GM18519 (cell line): ENCODE results near the gene ASB5.
A peak's percentile ranks its signal among the peaks of the same experiment; 100 is the strongest.
"Not testable (repeated sequence)": the region's sequence is repeated elsewhere in the genome, so short reads cannot be mapped to it uniquely, and the experiment has no call there.

ENCODE experiments used
- ATAC-seq: cut with Tn5 transposase; IDR thresholded peaks from one replicate; pipeline ENCODE4 v1.9.1; 2021; ENCODE audit warnings: mild to moderate bottlenecking, moderate library complexity; ENCODE audit not compliant: unreplicated experiment, low FRiP score

The ASB5 gene, protein sequence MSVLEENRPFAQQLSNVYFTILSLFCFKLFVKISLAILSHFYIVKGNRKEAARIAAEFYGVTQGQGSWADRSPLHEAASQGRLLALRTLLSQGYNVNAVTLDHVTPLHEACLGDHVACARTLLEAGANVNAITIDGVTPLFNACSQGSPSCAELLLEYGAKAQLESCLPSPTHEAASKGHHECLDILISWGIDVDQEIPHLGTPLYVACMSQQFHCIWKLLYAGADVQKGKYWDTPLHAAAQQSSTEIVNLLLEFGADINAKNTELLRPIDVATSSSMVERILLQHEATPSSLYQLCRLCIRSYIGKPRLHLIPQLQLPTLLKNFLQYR

DNA sequence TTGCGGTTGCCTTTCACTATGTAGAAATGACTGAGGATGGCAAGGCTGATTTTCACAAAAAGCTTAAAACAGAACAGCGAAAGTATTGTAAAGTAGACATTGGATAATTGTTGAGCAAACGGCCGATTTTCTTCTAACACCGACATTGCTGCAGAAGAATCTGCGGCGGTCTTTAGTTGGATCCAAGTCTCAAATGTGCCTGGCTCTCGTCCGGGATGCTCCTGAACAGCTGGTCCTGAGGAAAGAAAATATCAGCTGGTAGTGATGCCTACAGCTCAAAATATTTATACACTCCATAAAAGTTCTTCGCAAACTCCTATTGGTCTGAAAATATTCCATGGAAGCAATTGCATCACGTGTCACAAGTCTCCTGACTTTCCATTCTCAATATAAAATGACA, at the start of gene ASB5:
Gene ASB5, minus strand, starts transcription at position 260 of the 400 bp plus-strand sequence. Its CDS starts 114 bp downstream, at position 146.
- ATAC-seq = no peak

DNA sequence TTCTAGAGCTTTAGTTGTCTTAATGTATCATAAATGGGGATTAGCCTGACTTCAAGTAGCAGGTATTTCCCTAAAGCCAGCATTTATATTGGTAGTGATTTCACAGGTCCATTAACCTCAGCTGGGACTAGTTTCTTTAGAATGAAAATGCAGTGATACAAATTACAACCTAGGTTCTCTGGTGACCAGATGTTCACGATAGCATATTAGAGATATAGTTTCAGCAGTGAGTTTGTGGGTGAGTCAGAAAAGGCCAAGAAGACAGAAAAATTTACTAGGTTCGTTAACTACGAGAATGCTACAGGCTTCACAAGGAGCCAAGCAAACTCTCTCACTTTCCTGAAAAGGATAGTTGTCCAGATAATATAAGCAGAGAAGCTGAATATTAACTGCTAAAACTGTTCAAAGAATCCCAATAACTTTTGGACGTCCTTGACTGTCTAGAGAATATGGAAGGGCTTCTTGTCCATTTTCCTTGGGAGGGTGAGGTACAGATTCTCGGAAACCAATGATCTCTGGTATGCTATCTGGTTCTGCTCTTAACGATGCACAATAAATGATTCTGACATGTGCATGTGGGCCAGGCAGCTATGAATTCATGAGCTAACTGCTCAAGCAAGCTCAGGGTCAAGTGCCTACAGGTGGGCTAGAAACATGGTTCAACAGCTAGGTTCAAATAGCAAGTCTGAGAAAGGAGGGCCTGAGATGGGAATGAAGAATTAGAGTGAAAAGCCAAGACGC, 44.7 kb upstream of the ASB5 start:
- ATAC-seq = no peak

DNA sequence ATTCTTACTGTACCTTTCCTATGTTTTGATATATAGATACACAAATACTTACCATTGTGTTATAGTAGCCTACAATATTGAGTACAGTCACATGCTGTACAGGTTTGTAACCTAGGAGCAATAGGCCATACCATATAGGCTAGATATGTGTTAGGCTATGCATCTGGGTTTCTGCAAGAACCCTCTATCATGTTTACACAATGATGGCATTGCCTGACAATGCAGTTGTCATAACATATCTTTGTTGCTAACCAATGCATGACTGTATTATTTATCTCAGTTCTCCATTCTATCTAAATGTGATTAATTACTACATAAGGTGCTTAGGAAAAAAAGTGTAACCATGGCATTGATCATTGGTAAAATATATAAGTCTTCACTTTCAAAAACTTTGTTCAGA, 40.8 kb upstream of the ASB5 start:
- no peak for ATAC-seq

DNA sequence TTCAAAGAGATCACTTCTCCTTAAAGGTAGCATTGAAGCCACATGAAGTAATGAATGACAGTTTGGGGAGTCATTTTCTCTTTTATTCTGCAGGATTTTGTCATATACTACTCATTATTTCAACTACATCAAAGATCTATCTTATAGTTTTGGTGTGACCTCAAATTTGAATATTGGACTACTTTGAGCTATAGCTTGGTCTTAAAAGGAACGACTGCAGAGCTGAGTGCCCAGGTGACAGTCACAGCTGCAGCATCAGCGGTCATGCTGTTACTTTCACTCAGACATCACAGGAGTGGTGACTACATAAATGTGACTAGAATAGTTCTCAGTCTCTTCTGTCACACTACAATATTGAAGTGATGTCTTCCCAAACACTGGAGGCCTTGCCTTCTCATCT, 40.0 kb upstream of the ASB5 start:
- ATAC-seq = peak; percentile 94

DNA sequence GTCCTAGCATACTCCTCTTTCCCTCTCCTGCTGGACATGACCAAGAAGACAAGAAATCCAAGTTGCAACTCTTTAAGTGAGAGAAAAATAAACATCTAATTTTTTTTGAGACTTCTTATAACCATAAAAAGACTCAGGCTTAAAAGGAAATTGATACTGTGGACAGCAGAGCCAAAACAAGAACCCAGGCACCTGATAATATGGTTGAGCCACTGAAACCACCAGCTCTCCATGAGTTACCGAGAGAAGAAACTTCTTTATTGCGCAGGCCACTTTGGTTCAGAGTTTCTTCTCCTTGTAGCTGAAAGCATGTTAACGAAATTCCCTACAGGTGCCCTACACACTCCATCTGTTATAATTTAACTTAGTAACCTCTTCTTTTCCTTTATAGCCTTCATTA, 39.4 kb upstream of the ASB5 start:
- peak; percentile 33 for ATAC-seq

DNA sequence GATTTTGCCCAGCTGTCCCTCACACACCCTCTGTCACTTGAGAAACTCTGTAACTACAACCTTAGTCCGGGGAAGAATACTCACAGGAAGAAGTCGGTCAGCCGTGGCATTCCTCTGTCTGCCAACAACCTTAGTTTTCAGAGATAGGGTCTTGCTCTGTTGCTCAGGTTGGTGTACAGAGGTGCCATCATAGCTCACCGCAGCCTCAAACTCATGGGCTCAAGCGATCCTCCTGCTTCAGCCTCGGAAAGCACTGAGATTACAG, 38.6 kb upstream of the ASB5 start:
- no peak for ATAC-seq

DNA sequence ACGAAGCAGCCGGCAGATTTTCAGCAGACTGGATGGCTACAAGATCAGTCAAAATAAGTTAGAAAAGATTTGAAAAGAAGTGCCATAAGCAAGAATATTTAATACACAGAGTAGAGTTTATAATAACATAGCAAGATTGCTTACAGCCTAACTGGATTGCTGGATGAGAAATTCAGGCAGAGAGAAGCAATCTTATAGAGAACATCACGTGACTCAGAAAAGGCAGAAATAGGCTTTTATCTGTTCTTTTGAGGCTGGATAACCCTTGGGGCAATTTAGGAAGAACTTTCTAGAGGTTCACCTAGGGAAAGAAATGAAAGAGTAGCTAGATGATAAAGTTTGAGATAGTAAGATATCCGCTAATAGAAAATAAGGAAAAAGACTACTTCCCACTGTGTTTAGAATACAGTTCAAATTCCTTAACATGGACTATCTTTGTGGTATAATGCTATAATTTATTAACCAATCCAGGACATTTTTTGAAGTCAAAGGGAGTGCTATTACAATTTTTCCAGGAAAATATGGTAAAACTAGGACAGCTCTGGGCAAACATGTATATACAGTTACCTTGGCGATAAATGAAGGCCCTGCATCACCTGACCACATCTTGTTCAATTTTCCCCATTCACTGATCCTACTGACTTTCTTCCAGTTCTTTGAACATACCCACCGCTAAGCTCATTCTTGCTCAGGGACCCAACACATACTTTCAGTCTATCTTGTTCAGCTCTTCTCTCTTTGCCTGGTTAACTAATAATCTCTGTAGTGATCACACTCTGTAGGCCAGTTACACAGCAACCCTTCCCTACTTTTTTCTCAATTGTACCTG, 38.0 kb upstream of the ASB5 start:
- ATAC-seq = no peak

DNA sequence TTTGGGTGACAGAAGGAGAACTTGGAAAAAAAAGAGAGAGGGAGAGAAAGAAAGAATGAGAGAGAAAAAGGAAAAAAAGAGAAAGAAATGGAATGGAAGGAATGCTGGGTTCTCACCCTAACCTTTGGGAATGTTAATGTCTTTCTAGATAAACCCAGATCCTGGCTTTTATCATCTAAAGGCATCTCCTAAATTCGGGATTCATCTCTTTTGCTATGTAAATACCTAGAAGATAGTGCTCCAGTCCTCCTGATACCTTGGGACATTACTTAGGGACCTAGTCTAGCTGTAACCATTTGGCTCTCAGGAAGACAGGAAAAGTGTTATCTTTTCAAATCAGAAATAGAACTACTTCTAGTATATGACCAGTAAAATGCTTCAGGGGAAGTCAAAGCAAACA, 34.9 kb upstream of the ASB5 start:
- ATAC-seq = no peak

DNA sequence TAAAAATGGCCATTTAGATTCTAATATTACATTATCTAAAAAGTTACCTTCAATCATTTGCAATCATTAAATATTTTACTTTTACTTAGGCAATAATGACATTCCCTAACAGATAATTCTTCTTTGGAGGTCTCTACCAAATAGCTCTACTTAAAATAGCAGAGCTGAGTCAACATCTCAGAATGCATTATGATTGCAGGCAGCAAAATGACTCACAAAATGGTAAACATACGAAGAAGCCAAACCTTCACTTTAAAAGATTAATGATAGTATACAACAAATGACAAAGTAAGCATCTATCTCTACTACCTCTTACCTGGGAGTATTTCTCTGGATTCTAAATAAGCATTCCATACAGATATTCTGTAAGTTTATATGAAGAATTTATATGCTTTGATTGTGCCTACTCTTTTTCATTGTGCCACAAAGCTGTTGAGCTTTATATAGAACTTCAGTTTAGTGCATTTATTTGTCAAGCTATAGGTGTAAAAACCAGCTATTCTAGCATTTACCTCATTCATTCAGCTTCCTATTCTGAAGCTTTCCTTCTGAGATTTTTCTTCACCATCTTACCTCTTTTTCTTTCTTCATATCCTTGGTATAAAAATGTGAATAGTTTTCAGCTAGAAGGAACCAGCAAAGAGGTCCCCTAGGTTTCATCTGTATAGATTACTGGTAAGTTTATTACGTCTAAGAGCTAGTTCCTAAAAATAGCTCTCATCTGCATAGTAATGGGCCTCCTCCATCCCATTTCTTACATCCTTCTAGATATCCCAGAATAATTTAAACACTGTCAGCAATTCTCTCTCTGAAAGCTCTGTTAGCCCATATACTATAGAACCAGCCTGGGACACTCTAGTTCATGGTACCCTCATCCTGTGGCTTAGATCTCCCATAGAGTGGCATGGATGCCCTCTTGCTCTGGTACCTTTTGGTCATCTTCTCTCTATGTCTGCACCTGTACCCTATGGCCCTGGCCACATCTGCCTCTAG, 33.6 kb upstream of the ASB5 start:
- no peak for ATAC-seq

DNA sequence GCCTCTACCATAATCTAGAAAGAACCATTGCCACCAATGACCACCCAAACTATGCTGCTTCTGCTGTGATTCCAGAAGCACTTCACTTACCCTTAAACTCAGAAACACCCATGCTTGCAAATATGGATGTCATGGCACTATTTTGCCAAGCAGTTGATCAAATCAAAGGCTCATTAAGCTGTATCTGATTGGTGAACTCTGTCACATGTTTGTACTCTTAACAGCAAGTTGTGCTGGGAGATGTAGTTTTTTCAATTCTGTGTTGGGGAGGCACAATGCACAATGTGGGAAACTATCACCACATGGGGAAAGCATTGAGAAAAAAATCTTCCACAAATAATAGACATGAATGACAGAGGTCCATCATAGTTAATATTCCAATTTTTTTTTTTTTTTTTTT, 31.5 kb upstream of the ASB5 start:
- no peak for ATAC-seq

DNA sequence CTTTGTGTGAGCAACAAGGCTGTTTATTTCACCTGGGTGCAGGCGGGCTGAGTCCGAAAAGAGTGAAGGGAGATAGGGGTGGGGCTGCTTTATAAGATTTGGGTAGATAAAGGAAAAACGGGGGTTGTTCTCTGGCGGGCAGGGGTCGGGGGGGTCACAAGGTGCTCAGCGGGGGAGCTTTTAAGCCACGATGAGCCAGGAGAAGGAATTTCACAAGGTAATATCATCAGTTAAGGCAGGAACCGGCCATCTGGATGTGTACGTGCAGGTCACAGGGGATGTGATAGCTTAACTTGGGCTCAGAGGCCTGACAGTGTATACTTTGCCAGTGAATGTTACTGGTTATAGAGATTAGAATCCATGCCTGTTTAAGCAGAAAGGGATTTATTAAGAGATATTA, 31.0 kb upstream of the ASB5 start:
- ATAC-seq = no peak

DNA sequence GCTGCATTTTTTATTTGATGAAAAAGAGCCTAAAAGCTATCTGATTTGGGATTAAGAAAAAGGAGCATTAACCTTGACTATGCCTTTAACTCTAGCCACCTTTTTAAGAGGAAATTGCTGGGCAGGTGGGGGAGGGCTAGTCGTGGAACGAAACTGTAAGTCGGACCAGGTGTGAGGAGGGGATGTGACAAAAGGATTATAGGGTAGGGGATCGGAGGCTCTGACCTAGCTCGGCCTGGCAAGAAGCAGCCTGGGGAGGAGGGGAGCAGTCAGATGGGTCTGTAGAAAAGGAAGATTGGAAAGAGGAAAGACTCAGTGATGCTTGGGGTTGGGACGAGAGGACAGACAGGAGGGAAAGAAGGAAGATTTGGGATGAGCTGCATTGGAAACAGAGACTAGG, 29.6 kb upstream of the ASB5 start:
- no peak for ATAC-seq

DNA sequence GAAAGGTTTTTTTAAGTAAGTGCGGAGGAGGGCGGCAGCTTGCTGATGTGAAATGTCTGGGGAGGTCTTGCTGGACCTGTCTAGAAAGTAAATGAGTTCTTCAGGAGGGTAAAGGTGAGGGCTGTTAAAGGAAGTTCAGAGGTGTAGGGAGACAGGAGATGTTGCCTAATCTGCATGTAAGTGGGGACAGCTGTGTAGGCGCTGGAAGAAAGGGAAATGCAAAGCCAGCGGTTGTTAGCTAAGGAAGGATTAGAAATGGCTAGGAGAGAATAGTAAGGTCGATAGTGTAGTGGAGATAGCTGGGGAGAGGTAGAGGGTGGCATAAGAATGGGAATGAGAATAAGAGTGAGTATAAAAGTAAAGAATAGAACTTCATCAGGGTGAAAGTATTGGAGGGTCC, 26.9 kb upstream of the ASB5 start:
- ATAC-seq = not testable (repeated sequence)

DNA sequence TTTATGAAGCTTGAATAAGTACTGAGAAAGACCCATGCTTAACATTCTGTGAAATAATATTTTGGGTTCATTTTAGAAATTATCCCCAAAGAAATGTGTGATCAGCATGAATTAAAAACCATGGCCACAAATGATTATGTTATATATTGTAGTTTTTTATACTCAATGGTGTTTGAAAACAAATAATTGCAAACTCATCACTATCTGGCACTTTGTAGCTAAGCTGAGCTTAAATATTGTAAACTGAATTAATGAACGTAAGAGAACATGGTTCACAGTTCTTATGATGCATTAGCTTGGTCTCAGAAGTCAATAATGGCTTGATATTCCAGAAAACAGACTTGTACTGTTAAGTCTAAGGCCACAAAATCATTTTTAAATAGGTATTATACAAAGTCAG, 24.6 kb upstream of the ASB5 start:
- no peak for ATAC-seq

DNA sequence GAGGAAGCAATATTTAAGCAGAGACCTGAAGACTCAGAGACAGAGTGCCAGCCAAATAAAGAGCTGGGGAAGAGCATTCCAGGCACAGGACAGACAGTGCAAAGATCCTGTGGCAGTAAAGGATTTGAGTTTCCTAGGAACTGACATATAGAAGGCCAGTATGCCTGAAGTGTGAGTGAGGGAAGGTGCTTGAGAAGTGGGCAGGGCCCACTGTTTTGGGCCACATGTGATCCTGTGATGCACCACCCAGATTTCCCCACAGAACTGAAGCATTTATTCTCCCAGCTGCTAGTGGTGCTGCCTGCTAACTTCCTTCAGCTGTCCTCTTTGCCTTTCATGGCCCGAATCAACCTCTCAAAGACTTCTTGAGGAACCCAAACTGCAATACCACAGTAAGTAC, 23.9 kb upstream of the ASB5 start:
- ATAC-seq = no peak

DNA sequence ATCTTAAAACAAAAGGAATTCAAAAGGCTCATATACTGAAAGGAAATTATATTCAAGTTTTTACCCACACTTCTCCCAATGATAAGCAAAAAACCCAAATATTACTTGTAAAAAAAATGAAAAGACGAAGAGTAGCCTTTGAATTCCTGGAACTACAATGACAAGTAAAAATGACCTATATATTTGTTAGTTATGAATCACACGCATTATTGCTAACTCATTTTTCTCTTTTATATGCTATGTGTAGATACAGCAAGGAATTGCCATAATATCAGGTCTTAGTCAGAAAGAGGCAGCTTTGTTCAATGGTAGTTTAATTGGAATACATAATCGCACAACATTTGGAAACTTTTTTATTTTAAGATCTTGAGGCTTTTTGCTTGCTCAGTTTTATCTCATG, 22.7 kb upstream of the ASB5 start:
- no peak for ATAC-seq

DNA sequence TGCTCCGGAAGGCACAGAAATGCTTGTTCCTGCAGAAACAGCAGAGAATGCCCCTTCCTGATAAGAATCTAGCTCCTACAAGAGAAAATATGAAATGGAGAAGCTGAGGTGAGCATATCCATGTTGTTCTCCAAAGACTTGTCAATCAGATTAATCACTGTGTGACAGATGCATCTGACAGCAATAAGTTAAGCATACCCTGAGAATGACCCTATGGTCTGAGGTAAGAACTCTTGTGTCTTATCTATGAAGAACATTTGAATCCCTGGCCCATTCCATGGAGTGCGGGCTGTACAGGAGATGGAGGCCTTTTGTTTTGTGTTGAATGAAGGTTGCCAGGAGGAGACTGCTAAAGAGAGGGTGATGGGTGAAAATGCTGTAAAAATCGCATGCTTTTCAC, 21.5 kb upstream of the ASB5 start:
- no peak for ATAC-seq

DNA sequence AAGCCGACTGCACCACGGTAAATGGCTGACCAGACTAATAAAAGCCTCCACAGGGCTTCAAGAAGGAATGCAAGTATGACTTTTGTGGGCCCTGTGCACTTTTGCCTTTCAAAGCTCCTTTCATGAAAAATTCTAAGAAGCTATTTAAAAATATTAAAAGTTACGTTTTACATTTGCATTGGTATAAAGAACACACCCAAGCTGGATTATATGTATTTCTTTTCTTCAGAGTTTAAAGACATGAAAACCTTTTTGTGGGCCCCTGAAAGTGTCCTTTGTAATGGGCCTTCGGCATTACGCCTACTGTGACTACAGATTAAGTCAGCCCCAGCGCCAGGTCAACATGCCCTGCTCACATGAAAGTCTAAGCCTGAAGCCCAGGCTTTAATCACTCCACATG, 20.5 kb upstream of the ASB5 start:
- ATAC-seq = no peak

DNA sequence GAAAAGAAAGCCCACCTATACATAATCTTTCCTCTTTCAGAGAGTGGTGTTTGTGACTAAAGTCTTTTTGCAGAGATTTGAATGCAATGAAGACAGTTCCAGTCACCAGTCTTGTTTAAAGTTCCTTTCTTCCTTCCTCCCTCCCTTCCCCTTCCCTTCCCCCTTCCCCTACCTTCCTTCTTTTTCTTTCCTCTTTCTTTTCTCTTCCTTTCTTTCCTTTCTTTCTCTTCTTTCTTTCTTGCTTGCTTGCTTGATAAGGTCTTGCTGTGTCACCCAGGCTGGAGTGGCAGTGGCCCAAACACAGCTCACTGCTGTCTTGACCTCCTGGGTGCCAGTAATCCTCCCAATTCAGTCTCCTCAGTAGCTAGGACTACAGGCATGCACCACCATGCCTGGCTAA, 19.0 kb upstream of the ASB5 start:
- ATAC-seq = no peak

DNA sequence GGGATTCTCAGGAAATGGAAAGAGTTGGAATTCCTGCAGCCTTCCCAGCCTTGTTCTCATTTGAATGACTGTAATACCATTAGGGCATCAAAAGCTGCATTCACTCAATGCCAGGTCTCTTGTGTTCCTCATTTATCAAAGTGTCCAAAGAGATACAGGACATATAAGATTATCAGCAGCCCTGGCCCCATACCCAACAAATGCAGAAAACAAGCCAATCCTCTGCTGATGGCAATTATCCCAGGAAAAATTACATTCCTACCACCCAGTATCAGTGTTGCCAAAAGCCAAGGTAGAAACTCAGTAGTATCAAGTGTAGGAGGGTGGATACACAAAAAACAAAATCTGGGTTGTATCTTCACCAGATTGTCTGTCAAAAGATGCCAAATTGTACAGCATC, 18.5 kb upstream of the ASB5 start:
- ATAC-seq = no peak
